NCI-H748 treated with DMSO at 0.1 percent for 48 hours (cell line): ENCODE data around the gene SPATA13.

Experiments used
- DNase-seq: peaks from one replicate; lab custom pipeline; 2025; lab: John Stamatoyannopoulos, UW

The SPATA13 gene

DNA sequence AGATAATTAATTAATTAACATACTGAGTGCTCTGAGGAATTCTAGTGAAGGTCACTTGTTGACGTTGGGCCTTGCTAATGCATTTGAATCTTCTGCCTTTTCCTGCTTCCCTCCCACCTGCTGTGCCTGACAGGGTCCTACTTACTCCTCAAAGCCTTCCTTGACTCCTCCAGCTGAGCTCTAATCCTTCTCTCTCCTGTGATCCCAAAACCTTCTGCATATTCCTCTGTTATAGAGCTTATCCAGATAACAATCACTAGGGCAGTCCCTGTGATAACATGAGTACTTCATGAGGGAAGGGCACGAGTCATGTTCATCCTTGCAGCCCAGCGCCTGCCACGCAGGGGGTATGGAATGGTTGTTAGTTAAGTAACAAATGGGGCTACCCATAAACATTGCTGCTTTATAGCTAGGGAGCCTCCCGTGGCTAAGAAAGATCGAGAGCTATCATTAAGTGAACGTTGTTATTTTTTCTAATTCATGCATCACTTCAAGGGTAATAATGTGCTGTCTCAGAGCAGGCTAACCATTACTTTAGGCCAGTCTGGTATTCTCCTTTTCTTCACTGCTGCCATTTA lies 19.1 kb upstream of the SPATA13 start:
- DNase-seq: peak; percentile 25

DNA sequence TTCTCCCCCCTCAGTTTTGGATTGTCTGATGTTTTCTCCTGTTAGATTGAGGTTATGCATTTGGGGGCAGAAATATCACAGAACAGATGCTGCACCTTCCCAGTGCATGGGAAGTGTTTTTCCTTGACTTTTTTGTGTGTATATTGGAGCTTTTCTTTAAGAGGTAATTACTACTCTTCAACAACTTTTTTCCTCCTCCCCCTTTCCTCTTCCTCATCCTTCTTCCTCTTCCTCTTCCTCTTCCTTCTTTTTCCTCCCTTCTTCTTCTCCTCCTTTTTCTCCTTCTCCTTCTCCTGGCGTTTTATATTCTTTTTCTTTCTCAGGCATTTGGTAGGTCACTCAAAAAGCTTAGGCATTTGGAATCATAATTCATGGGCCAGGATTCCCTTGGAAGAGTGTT lies 18.1 kb upstream of the SPATA13 start:
- no peak for DNase-seq

DNA sequence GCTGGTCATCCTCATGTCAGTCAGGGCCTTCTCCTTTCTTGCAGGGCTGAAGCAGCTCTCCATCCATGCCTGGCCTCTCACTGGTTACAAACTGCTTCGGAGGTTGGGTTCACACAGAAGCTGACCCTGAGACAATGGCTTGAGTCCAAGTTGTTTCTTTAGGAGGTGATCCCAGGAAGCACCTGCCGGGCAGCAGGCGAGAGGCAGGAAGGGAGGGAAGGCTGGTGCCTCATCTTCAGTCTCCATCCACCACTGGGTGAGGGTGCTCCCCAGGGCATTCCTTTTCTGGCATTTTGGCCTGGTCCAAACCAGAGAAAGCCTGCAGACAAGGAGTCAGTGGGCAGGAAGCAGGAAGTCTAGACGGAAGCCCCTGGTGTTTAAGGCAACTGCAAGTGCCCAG lies 17.6 kb upstream of the SPATA13 start:
- no peak for DNase-seq

DNA sequence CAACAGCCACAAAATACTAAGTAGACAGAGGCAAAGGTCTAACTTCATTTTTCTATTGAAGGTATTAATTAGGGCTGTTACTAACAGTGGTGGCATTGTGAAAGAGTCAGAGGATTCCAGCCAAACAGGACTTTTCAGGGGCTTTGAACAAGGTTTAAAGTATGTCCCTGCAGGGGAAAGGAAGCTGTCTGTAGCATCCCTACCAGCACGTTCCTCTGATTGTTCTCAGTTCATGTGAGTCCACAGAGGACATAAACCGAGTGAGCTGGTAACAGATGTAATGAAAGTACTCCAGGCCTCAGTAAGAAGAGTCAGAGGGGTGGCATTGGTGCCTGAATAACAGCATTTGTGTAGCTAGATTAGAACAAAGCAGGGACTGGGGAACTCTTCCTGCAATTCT lies 15.3 kb upstream of the SPATA13 start:
- DNase-seq: no peak

DNA sequence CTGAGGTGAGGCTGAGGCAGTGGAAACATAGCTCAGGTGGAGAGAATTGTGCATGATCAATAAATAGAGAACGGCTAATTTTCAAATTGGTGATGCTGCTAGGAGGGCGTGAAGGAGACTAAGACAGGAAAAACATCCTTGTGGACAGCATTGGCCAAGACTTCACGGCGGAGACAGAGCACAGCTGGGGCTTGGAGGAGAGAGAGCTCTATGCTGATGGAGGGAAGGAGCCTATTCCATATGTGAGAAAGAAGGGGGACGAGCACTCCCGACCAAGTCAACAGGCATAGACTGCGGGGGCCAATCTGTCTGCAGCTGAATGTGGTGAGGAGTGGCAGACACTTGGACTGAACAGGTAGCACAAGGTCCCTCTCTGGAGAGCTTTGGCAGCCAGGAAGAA lies 14.8 kb upstream of the SPATA13 start:
- DNase-seq: no peak

DNA sequence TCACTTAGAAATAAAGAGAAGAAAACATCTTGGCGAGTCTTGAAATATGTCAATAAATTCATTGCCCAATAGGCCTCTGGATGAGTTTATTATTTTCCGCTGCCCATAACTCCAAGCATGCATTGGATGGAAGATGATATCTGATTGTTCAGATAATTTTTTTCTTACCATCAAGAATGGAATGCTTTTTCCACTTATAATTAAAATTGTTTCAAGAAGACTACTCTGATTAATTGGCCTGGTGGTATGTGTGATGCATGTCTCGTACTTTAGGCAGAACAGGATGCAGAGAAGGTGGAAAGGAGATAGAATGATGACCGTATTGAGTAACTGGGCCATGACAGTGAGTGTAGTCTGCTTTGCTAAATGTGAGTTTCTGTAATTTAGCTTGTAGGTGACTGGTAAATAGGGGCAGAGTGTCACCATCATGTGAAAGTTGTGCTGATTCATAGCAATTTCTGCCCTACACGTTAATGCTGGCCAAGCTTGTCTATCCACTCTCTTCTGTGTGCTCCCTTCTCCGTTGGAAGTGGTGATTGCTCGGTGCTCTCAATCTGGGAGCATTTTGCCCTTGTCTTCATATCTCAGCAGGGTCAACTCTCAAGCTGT lies 13.5 kb upstream of the SPATA13 start:
- no peak for DNase-seq

DNA sequence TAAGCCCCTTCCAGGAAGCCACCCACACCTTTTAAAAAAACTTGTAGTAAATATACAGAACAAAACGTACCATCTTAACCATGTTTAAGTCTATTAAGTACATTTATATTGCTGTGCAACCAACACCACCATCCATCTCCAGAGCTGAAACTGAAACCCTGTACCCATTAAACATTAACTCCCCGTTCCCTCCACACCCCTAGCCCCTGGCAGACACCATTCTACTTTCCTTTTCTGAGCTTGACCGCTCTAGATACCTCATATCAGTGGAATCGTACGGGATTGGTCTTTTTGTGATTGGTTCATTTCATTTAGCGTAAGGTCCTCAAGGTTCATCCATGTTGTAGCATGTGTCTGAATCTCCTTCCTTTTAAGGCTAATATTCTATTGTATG lies 13.0 kb upstream of the SPATA13 start:
- no peak for DNase-seq

DNA sequence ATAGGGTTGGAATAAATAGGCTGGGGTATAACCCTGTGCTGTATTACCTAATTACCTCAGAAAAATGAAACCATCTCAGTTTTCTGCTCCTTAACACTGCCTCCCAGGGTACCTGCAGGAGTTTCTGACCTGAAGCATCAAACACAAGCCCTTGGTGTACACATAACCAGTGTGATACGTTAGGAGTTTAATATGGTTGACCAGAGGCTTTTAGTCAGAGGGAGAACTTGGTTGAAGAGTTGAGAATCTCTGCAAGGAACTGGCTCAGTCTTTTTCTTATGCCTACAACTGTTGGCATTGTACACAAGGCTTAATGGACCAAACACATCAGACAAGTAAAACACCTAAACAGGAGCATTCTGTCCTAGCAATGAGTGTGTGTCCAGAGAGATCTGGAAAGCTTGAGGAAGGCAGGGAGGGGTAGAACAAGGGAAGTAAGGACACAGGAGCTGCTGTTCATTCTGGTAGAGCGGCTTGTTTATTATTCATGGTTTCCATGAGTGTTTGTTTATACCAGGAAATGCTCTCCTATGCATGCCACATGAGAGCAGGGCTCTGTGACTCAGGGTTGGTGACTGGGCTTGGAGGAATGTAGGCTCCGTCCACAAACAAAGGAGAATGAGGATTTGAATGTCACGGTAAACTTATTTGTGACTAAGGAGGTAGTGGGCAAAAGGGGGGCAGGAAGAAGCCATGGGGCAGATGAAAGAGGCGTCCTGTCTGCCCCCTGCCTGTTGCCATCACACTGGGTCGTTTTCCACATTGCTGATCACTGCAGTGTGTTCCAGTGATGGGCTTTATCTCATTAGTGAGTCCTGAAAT lies 11.9 kb upstream of the SPATA13 start:
- DNase-seq: no peak

DNA sequence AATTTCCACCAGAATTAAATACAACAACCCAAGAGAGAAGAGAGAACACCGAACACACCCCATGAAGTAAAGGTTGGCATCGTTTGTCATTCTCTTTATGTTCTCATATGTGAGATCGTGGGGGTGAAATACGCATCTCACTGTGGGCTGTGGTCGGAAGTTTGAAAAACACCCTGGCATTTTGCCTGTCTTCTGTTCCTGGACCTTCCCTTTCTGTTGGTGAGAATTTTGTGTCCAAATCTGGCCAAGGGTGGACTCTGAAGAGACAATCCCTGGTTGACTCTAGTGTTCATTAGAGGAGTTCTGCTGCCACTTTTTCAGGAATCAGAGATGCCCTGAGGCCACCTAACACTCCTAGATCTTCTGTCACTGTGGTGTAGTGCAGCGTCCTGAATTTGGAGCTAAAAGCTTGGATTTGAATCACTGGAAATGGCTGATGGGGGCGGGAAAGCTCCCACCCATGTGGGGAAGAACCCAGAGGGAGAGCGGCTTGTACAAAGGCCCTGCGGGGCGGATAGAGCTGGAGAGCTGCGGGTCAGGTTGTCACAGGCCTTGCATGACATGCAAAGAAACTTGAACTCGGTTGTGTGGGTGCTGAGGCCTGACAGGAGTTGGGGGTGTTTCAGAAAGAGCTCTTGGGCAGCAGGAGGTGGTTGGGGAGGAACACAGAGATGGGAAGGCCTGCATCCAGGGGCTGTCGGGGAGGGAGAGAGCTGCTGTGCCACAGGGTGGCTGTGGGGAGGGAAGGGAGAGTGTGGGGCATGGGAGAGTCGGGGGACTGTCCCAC lies 11.1 kb upstream of the SPATA13 start:
- no peak for DNase-seq

DNA sequence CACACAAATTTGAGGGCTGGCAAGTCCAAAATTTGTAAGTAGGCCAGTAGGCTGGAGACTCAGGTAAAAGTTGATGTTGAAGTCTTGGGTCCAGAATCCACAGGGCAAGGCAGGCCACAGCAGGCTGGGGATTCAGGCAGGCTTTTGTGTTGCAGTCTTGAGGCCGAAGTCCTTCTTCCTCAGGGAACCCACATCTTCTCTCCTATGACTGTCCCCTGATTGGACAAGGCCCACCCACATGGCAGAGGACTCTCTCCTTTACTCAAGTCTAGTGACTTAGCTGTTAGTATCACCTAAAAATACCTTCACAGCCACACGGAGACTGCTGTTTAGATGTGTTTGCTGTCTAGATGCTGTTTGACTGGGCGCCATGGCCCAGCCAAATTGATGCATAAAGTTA lies 9.9 kb upstream of the SPATA13 start:
- DNase-seq: no peak

DNA sequence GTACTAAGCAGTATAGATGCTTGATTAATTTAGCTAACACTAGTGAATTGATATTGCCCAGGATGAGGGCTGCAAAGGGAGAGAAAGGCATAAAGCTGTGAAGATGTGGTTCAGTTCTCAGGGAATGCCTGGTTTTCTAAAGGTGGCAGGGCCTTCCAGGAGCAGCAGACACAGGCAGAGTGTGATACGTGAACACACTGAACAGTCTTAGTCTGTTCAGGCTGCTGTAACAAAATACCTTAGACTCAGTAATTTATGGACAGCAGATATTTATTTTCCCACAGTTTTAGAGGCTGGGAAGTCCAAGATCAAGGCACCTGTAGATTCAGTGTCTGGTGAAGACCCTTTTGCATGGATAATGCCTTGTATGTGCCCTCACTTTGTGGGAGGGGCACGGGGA lies 8.7 kb upstream of the SPATA13 start:
- DNase-seq: no peak

DNA sequence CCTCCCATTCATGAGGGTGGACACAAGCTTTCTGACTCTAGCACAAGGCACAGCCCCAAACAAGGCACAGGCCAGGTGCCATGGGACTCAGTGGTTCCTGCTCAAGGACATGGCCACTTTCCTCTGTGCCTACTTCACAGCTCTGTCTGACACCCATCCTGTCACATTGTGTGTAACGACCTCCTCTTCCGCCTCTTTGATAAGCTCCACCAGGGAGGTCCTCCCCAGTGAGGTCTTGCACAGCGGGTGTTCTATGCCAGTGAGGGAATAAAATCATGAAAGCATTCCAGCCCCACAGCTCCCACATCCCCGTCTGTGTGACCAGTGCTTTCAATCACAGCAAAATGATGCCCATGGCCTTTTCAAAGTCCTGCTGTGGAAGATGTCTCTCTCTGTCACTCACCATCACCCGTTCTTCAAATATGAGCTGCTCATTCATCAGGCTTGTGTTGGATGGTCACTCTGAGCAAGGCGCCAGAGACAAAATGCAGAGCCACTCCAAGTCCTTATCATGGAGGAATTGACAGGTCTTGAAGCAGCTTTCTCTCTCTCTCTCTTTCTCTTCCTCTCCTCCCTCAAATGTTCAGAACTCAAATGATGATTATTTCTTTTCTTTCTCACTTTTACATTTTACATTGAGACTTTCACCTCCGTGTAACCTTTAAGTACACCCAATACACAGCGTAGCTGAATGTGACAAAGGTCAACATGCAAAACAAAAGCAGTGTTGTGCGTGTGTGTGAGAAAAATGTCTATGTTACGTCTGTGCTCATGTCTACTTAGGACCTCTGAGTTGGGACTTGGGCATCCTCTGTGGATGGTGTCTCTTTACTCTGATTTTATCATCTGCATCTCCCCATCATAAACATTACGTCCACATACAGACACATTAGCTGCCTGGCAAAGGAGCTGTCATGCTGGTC lies 8.0 kb upstream of the SPATA13 start:
- DNase-seq: no peak

DNA sequence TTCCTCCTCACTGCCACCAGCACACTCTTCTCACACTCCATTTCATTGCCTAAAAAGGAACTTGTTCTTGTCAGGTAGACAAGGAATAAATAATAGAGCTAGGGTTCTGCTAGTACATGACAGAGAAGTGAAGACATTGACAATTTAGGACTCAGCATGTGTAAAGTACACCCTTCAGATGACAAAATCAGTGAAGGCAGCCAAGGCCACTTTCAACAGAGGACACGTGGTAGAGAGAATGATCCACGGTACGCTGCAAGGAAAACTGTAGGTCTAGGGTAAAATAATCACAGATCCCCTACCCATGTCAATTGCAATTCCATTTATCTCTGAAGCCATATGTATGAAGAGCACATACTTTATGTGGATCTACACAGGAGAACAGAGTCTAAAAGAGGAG lies 7.2 kb upstream of the SPATA13 start:
- no peak for DNase-seq

DNA sequence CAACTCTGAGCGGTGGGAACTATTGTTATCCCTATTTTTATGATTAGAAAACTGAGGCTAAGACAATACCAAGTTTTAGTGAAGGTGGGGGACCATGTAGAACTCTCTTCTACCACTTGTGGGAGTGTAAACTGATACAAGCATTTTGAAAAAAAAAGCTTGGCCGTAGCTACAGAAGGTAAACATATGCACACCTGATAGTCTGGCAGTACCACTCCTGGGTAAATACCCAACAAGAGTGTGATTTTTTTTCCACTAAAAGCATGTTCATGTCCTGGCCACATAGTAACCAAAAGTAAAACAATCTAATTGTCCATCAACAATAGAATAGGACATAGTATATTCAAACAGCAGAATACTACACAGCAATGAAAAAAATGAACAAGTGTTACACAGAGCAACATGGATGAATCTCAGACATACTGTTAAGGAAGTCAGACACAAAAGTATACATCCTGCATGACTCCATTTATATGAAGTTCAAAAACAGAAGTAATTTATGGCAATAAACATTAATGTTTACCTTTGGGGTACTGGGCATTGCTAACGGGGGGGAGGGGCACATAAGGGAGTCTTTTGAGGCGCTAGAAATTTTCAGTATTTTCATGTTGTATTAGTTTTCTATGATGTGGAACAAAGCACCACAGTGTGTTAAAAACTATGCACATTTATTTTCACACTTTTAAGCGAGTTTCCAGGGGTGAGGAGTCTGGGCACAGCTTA lies 6.4 kb upstream of the SPATA13 start:
- DNase-seq: no peak

DNA sequence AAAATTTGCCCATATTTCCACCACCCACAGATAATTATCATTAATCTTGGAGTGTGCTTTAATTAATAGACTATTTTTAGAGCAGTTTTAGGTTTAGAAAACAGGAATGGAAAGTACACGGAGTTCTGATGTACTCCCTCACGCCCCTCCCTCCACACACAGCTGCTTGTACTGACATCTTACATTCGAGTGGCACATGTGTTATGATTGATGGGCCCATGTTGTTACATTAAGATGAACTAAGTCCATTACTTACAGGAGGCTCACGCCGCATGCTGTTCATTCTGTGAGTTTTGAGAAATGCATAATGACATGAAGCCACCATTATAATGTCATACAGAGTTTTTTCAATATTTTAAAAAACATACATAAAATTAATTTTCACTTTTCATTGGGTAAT lies 1.2 kb upstream of the SPATA13 start:
- no peak for DNase-seq

DNA sequence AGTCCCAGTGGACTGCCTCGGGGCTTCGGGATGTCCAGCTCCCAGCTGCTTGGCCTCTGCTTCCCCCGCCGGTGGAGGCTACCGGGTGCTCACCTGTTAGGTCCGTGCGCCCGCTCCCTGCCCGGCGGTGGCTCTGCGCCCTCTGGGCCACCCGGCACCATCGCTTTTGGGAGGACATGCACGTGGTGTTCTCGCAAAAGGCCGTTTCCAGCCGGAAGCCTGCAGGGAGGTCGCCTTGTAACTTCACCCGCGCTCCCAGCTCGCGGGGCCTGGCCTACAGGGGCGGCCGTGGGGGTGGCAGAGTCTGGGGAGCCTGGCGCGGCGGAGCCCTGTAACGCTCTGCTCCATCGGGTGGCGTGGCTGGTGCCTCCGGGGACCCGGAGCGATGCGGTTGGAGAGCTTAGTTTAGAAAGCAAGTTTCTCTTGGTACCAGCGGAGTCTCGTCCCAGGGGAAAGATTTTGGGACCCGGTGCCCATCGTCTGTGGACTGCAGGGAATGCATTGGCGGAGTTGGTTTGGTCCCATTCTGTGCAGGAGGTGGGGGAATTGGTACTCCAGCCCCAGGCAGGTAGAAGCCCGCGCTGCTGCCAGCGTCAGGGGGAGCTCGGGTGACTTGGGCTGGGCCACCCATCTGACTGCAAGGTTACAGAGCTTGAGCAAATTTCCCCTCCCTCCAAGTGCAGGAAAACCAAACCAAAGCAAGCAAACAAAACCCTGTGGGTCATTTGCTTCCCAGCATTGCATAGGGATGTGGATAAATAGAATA lies 673 bp downstream of the SPATA13 start:
- DNase-seq: peak; percentile 79

DNA sequence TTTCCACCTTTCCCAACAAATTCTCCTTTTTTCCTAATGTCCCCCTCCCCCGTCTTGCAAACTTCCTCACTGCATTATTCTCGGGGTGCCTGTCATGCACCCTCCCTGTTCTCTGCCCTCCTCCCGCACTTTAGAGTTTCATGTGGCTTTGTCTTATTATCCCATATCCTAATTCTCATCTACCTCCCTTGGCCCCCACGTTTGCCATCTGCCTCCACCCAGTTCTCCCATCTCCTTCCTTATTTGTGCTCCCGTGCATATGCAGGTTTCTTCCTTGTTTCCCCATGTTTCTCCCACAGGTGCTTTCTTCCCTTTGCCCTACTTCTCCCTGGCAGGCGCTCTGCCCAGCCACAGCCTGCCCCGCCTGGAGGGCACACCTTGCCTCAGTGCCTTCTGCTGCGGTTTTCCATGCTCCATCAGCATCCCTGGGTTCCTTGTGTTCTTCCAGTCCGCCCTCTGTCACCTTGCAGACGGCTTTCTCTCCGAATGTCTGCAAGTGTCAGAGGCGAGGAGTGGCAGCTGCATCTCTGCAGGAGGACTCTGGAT lies 1.5 kb downstream of the SPATA13 start:
- no peak for DNase-seq

DNA sequence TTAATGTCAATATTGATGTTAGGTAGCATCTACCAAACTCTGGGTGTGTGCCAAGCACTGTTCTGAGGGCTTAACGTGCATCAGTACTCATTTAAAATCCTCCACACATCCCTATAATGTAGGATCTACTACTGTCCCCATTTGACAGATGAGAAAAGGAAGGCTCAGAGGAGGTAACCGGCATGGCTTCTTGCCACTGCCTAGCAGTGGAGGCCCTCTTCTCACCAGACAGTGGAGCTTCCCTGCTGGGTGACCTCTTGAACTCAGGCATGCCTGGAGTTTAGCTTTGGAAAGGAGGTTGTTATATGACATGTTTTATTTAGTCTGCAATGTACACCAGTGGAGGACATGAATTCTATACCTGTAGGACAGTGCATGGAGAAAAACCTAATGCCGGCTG lies 2.1 kb downstream of the SPATA13 start:
- DNase-seq: no peak

DNA sequence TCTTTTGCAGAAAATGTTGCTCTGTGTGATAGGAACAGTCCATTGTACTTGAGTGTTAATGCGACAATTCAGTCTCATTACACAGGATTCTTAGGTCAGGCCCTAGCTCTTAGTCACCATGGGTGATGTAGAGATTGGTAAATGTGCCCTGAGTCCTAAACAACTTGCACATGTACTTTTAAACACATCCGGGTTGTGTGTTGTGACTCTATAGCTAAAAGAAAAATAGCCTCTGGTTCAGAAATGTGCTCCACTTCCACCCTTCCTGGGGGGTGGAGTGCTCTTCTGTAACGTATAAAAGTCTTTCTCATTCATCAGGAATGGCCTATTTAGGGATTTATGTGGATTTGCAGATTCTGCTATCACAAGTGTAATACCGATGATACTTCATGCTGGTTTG lies 5.2 kb downstream of the SPATA13 start:
- no peak for DNase-seq

DNA sequence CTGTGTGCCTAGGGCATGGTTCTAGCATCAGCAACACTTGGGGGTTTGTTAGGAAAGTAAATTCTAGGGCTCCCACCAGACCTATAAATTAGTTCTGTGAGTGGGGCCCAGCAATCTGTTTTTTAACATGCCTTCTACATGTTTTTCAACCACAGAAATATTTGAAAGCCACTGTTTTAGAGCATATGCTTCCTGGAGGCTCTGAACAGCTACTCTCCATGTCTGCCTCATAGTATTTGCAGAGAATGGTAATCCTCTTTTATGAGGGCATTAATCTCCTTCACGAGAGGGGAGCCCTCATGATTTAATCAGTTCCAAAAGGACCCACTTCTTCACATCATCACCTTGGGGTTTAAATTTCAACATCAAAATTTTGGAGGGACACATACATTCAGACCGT lies 6.0 kb downstream of the SPATA13 start:
- no peak for DNase-seq
